Lung (tissue), 16 donors: ENCODE data around the gene PTBP3. TPM values are rescaled to one million over a fixed set of nuclear protein-coding genes. Genes with fewer than 3 reads are reported as not detected.
A peak's percentile ranks its signal among the peaks of the same experiment; 100 is the strongest.

Experiments used
- ATAC-seq: fragments of 200-7000 bp; cut with Tn5 transposase; one replicate; pipeline ENCODE4 v1.9.1; 2020; ENCODE audit warnings: moderate number of reproducible peaks; ENCODE audit not compliant: insufficient read depth, low FRiP score
- DNase-seq, 3 donors: peaks; one replicate each; pipeline ENCODE4 v3.0.0-alpha.2; 2013 to 2017
- H3K27ac ChIP-seq, 2 donors: one replicate each; pipeline ENCODE4 v1.5.1; 2013; ENCODE audit warnings: mild to moderate bottlenecking in 2 of 2, moderate library complexity in 2 of 2, control low read depth in 1 of 2, inconsistent platforms in 1 of 2, low read depth in 1 of 2, low read length in 1 of 2
- H3K27me3 ChIP-seq, 3 donors: one replicate each; pipeline ENCODE4 v1.5.1; 2013; ENCODE audit warnings: low read length in 2 of 3; ENCODE audit not compliant: control insufficient read depth in 3 of 3, insufficient read depth in 3 of 3
- H3K36me3 ChIP-seq, 4 donors: one replicate each; pipeline ENCODE4 v1.5.1; 2013; ENCODE audit warnings: low read length in 4 of 4, mild to moderate bottlenecking in 1 of 4, moderate library complexity in 1 of 4; ENCODE audit not compliant: control insufficient read depth in 4 of 4, insufficient read depth in 4 of 4
- H3K4me1 ChIP-seq, 5 donors: one replicate each; pipeline ENCODE4 v1.5.1; 2013; ENCODE audit warnings: low read length in 5 of 5, mild to moderate bottlenecking in 2 of 5, moderate library complexity in 1 of 5; ENCODE audit not compliant: control insufficient read depth in 5 of 5, insufficient read depth in 5 of 5
- H3K4me3 ChIP-seq: one replicate; pipeline ENCODE4 v1.5.1; 2013; ENCODE audit warnings: mild to moderate bottlenecking, control low read depth, moderate library complexity
- H3K9ac ChIP-seq, 2 donors: one replicate each; pipeline ENCODE4 v1.5.1; 2013; ENCODE audit warnings: low read length in 2 of 2, control low read depth in 1 of 2; ENCODE audit not compliant: insufficient read depth in 1 of 2
- H3K9me3 ChIP-seq, 4 donors: one replicate each; pipeline ENCODE4 v1.5.1; 2013; ENCODE audit warnings: low read length in 3 of 4, mild to moderate bottlenecking in 1 of 4, moderate library complexity in 1 of 4; ENCODE audit not compliant: control insufficient read depth in 4 of 4, insufficient read depth in 3 of 4
- CTCF ChIP-seq: IDR thresholded peaks from 2 replicates; pipeline ENCODE4 v1.5.1; 2012; ENCODE audit warnings: mild to moderate bottlenecking; ENCODE audit errors: control extremely low read depth, extremely low read depth
- WGBS, 2 donors: extraction: QIAGEN DNeasy Blood & Tissue Kit; methylation state at CpG; one replicate each; pipeline ENCODE4 v1.1.7; 2013; 5-methylcytosine and 5-hydroxymethylcytosine counted together
- long read RNA-seq, 5 donors: transcript quantifications; one replicate each; lab custom pipeline, GENCODE V29; 2026
- polyA plus RNA-seq, 2 donors: library from polyadenylated mRNA; stranded (reverse); fragments of 200-250 nt; gene quantifications; one replicate each; pipeline ENCODE4 v1.2.1, GENCODE V29; 2013
- total RNA-seq, 2 donors: library from RNA; depleted of rRNA in 1 of 2; stranded (reverse); fragments of >200 nt in 1 of 2; gene quantifications; one replicate each; pipeline ENCODE4 v1.2.1, GENCODE V29; 2014 to 2021
- donor health status: control.
- donor health status: control.
- donor health status: Bipolar disorder and iron deficiency.
- donor health status: healthy.
- donor health status: DM: yes; HTN: yes; CAD: no.

Gene PTBP3
- total RNA-seq (10 to 100 TPM; 71.3 to 75.1 TPM), polyA plus RNA-seq (10 to 100 TPM; 12.4 to 22.4 TPM)
- long read RNA-seq, donor 1, full-length matches to known transcripts = 3 of 3 reads
- long read RNA-seq, donor 1, partial matches to known transcripts = 0 of 3 reads
- long read RNA-seq, donor 1, other reads (novel, unspliced or antisense) = 0 of 3 reads
- long read RNA-seq, donor 2, full-length matches to known transcripts = 1 of 1 reads
- long read RNA-seq, donor 2, partial matches to known transcripts = 0 of 1 reads
- long read RNA-seq, donor 2, other reads (novel, unspliced or antisense) = 0 of 1 reads
- long read RNA-seq, donor 3, full-length matches to known transcripts = 3 of 3 reads
- long read RNA-seq, donor 3, partial matches to known transcripts = 0 of 3 reads
- long read RNA-seq, donor 3, other reads (novel, unspliced or antisense) = 0 of 3 reads
- long read RNA-seq, donor 4, partial matches to known transcripts = 13 of 13 reads
- long read RNA-seq, donor 4, other reads (novel, unspliced or antisense) = 0 of 13 reads
- long read RNA-seq, donor 5, full-length matches to known transcripts = 2 of 8 reads
- long read RNA-seq, donor 5, partial matches to known transcripts = 6 of 8 reads
- long read RNA-seq, donor 5, other reads (novel, unspliced or antisense) = 0 of 8 reads

- Histone ChIP-seq H3K27me3 (no peaks in the 10 kb centered on the region), H3K36me3 (no peaks in the 10 kb centered on the region), H3K4me1 (peaks cover 0 to 12% (median 4%) of the 10 kb centered on the region in 5 donors), H3K4me3 (peak within 1 kb of the TSS; percentile 98), H3K9ac (peak within 1 kb of the TSS; percentile 71 to 87), H3K9me3 (no peaks in the 10 kb centered on the region), H3K27ac (peak within 1 kb of the TSS; percentile 98 to 100)
- DNase-seq = peak; percentile 72 to 78 (median 76)
- no peak for TF ChIP-seq CTCF
- peak; percentile 73 for ATAC-seq
- 0 to 1% methylated on average over 87 to 90 of the region's 90 CpGs for WGBS, 2 donors
These were observed at the start of gene PTBP3 for GRCh38 chr9:112332977-112333638. Gene PTBP3, minus strand, starts transcription at chr9:112333619. Its CDS starts 35,754 bp downstream, at chr9:112297865.

- ATAC-seq = no peak
- 84 to 91% methylated on average over 11 of the region's 11 CpGs for WGBS, 2 donors
- no peak for TF ChIP-seq CTCF
- H3K36me3 ChIP-seq = peaks cover 0 to 3% (median 0%) of the 10 kb centered on the region in 4 donors
- H3K27ac ChIP-seq = no peak overlapping the region
- H3K9ac ChIP-seq = peak overlapping the region in 1 of 2 donors; percentile 49
- H3K9me3 ChIP-seq = no peaks in the 10 kb centered on the region
- DNase-seq = peak in 2 of 3 donors; percentile 16 to 34
- H3K4me1 ChIP-seq = peaks cover 0 to 31% (median 5%) of the 10 kb centered on the region in 5 donors
- no peak overlapping the region for H3K4me3 ChIP-seq
- no peaks in the 10 kb centered on the region for H3K27me3 ChIP-seq
These were observed 49.3 kb upstream of the PTBP3 start for GRCh38 chr9:112382501-112383364.

- no peak for DNase-seq
- WGBS, 2 donors = 77 to 94% methylated on average over 7 of the region's 7 CpGs
- Histone ChIP-seq H3K27ac (no peak overlapping the region), H3K4me3 (no peak overlapping the region), H3K4me1 (peaks cover under 1 to 37% (median 8%) of the 10 kb centered on the region in 5 donors), H3K9me3 (no peaks in the 10 kb centered on the region), H3K9ac (peak overlapping the region in 1 of 2 donors; percentile 49), H3K36me3 (peaks cover 0 to 3% (median under 1%) of the 10 kb centered on the region in 4 donors), H3K27me3 (no peaks in the 10 kb centered on the region)
- no peak for ATAC-seq
- TF ChIP-seq CTCF = no peak
These were observed 48.6 kb upstream of the PTBP3 start for GRCh38 chr9:112382066-112382465.
